ENCODE results near the gene FAM210B.

- no peak for TF ChIP-seq EZH2phosphoT487 (IDR thresholded peaks at IDR 0.05; ENCODE audit: unreplicated experiment)
- TF ChIP-seq, protein P1, sequence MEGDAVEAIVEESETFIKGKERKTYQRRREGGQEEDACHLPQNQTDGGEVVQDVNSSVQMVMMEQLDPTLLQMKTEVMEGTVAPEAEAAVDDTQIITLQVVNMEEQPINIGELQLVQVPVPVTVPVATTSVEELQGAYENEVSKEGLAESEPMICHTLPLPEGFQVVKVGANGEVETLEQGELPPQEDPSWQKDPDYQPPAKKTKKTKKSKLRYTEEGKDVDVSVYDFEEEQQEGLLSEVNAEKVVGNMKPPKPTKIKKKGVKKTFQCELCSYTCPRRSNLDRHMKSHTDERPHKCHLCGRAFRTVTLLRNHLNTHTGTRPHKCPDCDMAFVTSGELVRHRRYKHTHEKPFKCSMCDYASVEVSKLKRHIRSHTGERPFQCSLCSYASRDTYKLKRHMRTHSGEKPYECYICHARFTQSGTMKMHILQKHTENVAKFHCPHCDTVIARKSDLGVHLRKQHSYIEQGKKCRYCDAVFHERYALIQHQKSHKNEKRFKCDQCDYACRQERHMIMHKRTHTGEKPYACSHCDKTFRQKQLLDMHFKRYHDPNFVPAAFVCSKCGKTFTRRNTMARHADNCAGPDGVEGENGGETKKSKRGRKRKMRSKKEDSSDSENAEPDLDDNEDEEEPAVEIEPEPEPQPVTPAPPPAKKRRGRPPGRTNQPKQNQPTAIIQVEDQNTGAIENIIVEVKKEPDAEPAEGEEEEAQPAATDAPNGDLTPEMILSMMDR (conservative IDR thresholded peaks at IDR 0.05; ENCODE audit: low read depth in 2 of 2), result no peak
- TF ChIP-seq NANOG (IDR thresholded peaks at IDR 0.05; ENCODE audit: borderline replicate concordance), result no peak
- no peak for TF ChIP-seq CREB1 (CRISPR knock-in tag; IDR thresholded peaks at IDR 0.05; ENCODE audit: low read depth)
- no peak for TF ChIP-seq POLR2AphosphoS5 (IDR thresholded peaks at IDR 0.05; ENCODE audit: low read depth)
- TF ChIP-seq, protein P2, sequence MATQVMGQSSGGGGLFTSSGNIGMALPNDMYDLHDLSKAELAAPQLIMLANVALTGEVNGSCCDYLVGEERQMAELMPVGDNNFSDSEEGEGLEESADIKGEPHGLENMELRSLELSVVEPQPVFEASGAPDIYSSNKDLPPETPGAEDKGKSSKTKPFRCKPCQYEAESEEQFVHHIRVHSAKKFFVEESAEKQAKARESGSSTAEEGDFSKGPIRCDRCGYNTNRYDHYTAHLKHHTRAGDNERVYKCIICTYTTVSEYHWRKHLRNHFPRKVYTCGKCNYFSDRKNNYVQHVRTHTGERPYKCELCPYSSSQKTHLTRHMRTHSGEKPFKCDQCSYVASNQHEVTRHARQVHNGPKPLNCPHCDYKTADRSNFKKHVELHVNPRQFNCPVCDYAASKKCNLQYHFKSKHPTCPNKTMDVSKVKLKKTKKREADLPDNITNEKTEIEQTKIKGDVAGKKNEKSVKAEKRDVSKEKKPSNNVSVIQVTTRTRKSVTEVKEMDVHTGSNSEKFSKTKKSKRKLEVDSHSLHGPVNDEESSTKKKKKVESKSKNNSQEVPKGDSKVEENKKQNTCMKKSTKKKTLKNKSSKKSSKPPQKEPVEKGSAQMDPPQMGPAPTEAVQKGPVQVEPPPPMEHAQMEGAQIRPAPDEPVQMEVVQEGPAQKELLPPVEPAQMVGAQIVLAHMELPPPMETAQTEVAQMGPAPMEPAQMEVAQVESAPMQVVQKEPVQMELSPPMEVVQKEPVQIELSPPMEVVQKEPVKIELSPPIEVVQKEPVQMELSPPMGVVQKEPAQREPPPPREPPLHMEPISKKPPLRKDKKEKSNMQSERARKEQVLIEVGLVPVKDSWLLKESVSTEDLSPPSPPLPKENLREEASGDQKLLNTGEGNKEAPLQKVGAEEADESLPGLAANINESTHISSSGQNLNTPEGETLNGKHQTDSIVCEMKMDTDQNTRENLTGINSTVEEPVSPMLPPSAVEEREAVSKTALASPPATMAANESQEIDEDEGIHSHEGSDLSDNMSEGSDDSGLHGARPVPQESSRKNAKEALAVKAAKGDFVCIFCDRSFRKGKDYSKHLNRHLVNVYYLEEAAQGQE (IDR thresholded peaks at IDR 0.05; ENCODE audit: unreplicated experiment), result no peak
- no peak for TF ChIP-seq EZH2 (IDR thresholded peaks at IDR 0.05; ENCODE audit: low read depth, unreplicated experiment)
- TF ChIP-seq JUNB (IDR thresholded peaks at IDR 0.05; ENCODE audit: unreplicated experiment), result no peak
- TF ChIP-seq ZNF114 (CRISPR knock-in tag; IDR thresholded peaks at IDR 0.05), result no peak
- TF ChIP-seq STAT1 (IDR thresholded peaks at IDR 0.05; ENCODE audit: unreplicated experiment), result no peak
- TF ChIP-seq ETS1 (IDR thresholded peaks at IDR 0.05), result no peak
These were observed 3.1 kb downstream of the FAM210B start for GRCh38 chr20:56361900-56362299.
